ENCODE data around the gene CFAP45.

DNA sequence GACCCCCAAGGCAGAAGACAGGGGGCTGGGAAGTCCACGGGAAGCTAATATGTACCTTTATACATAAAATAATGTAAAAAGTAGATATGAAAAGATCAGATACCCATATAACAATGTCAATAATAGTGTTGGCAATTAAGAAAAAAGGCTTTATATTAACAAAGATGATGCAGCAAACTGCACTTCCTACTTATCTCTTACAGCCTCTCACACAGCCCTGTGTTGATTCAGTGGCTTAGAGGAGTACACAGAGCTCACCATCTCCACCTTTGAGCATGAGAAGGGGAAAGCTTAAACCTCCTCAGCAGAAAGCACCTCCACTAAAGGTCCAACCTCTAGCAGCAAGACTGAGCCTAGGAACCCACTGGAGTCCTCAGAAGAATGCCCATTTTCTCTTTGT lies 30.4 kb downstream of the CFAP45 start:
- TF ChIP-seq EP300 (IDR thresholded peaks at IDR 0.05) (no peak), POLR2AphosphoS5 (IDR thresholded peaks at IDR 0.05) (no peak), POLR2A (IDR thresholded peaks at IDR 0.05; ENCODE audit: low read depth) (no peak)
- TF ChIP-seq, protein P1, sequence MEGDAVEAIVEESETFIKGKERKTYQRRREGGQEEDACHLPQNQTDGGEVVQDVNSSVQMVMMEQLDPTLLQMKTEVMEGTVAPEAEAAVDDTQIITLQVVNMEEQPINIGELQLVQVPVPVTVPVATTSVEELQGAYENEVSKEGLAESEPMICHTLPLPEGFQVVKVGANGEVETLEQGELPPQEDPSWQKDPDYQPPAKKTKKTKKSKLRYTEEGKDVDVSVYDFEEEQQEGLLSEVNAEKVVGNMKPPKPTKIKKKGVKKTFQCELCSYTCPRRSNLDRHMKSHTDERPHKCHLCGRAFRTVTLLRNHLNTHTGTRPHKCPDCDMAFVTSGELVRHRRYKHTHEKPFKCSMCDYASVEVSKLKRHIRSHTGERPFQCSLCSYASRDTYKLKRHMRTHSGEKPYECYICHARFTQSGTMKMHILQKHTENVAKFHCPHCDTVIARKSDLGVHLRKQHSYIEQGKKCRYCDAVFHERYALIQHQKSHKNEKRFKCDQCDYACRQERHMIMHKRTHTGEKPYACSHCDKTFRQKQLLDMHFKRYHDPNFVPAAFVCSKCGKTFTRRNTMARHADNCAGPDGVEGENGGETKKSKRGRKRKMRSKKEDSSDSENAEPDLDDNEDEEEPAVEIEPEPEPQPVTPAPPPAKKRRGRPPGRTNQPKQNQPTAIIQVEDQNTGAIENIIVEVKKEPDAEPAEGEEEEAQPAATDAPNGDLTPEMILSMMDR (IDR thresholded peaks at IDR 0.05): no peak
